Loucy (cell line): Measurements from ENCODE around the gene PHC3.

ENCODE experiments used
- CTCF ChIP-seq: fragments of 200-600 bp; sonication (generic); conservative IDR thresholded peaks from 2 replicates; pipeline ENCODE4 v1.5.1; 2014; ENCODE audit warnings: mild to moderate bottlenecking, antibody characterized with exemption, low read length
- EZH2phosphoT487 ChIP-seq: fragments of 200-600 bp; IDR thresholded peaks from 2 replicates; pipeline ENCODE4 v1.6.1; 2018; ENCODE audit warnings: antibody characterized with exemption, mild to moderate bottlenecking, moderate library complexity, borderline replicate concordance

DNA sequence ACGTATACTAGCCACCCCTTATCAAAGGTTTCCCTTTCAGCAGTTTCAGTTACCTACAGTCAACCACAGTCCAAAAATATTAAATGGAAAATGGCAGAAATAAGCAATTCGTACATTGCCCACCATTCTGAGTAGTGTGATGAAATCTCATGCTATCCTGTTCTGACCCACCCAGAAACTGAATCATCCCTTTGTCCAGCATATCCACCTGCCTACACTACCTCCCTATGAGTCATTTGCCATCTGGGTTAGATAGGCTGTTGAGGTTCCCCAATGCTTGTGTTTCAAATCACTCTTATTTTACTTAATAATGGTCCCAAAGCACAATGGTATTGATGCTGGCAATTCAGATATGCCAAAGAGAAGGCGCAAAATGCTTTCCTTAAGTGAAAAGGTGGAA is 15.3 kb upstream of the PHC3 start:
- TF ChIP-seq CTCF (no peak), EZH2phosphoT487 (no peak)
